ENCODE measurements around the gene SELENOO.
"Not testable (repeated sequence)": the region's sequence is repeated elsewhere in the genome, so short reads cannot be mapped to it uniquely, and the experiment has no call there.

SELENOO gene

DNA sequence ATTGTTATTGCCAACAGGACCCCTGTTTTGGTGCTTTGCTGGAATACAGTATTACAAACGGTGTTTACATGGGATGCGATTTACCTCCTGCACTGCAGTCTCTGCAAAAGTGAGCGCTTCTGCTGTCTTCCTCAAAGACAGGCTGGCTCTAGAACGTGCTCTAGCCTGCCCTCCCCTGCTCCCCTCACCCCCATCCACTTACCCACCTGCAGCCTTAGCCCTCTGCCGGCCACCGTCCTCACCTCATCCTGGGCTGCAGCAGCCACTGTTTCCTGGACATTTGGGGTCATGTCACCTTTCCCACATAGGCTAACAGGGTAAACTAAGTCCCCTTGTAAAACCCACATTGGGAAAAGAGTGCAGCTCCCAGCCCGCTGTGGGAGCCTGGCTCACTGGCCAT lies 39.9 kb upstream of the SELENOO start:
- DNase-seq (ENCODE audit: low read depth), result no peak
- TF ChIP-seq, protein P1, sequence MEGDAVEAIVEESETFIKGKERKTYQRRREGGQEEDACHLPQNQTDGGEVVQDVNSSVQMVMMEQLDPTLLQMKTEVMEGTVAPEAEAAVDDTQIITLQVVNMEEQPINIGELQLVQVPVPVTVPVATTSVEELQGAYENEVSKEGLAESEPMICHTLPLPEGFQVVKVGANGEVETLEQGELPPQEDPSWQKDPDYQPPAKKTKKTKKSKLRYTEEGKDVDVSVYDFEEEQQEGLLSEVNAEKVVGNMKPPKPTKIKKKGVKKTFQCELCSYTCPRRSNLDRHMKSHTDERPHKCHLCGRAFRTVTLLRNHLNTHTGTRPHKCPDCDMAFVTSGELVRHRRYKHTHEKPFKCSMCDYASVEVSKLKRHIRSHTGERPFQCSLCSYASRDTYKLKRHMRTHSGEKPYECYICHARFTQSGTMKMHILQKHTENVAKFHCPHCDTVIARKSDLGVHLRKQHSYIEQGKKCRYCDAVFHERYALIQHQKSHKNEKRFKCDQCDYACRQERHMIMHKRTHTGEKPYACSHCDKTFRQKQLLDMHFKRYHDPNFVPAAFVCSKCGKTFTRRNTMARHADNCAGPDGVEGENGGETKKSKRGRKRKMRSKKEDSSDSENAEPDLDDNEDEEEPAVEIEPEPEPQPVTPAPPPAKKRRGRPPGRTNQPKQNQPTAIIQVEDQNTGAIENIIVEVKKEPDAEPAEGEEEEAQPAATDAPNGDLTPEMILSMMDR (IDR thresholded peaks at IDR 0.05; ENCODE audit: control insufficient read depth, insufficient read depth, low read depth, low read length, missing control alignments), result no peak
- no peak overlapping the region for H3K4me3 ChIP-seq (ENCODE audit: control insufficient read depth, low read depth, low read length)

DNA sequence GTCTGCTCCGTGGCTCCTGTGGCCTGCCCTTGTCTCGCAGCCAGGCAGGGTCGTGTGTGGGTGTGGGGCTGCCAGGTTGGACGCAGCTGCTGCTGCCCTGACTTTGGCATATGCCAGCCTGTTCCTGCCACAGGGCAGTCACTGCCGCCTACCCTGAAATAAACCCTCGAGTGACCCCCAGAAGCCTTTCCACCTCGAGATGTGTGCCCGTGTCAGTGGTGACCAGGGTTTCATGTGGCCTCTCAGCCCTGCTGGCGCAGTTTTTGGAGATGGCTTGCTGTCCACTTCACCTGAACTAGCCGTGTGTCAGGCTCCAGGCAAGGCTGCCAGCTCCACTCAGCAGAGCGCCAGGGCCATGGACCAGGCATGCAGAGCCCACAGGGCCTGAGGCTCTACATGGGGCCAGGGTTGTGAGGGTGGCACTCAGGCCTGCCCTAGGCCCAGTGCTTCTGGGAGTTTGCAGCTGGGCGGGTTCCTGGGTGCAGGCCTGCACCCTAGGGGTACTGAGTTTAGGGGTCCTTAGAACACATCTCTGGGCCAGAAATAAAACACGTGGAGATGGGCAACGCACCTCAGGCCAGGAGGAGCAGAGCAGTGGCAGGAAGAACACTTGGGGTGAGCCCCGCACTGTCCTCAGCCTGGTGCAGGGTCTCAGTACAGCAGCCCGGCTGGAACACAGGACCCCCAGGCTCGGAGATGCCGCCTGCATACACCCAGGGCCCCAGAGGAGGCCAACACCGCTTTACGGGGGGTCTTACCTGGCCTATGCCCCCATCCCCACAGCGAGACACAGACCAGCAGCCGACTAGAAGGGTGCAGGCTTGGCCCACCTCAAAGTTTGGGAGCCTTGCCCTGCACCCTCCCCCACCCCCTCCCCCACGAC lies 39.1 kb upstream of the SELENOO start:
- DNase-seq (ENCODE audit: low read depth), result no peak
- H3K4me3 ChIP-seq (ENCODE audit: control insufficient read depth, low read depth, low read length), result no peak overlapping the region
- TF ChIP-seq, protein P1 (IDR thresholded peaks at IDR 0.05; ENCODE audit: control insufficient read depth, insufficient read depth, low read depth, low read length, missing control alignments), result no peak

DNA sequence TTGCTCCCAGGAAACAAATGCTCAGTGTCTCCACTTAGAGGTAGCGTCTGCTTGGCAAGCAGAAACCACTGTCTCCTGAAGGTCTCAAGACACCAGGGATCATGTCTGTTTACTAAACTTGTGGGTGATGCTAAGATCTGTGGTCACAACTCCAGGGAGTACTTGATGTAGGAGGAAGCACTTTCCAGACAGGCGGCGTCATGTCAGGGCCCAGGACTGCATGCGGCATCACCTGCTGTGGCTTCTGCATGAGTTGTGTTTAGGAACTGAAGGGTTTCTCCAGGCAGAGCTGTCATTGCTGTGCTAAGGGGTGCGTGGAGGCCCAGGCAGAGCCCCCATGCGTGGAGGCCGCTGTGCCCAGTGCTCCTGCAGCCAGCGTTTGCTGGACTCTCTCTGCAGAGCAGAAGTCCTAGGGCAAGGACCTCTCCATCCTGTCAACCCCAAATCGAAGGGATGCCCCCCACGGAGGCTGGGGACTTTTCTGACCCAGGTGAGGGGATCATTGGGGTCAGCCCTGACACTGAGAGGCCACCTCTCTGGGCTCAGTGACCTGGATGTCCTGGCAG lies 38.3 kb upstream of the SELENOO start:
- TF ChIP-seq, protein P1 (IDR thresholded peaks at IDR 0.05; ENCODE audit: control insufficient read depth, insufficient read depth, low read depth, low read length, missing control alignments), result no peak
- H3K4me3 ChIP-seq (ENCODE audit: control insufficient read depth, low read depth, low read length), result no peak overlapping the region
- no peak for DNase-seq (ENCODE audit: low read depth)

DNA sequence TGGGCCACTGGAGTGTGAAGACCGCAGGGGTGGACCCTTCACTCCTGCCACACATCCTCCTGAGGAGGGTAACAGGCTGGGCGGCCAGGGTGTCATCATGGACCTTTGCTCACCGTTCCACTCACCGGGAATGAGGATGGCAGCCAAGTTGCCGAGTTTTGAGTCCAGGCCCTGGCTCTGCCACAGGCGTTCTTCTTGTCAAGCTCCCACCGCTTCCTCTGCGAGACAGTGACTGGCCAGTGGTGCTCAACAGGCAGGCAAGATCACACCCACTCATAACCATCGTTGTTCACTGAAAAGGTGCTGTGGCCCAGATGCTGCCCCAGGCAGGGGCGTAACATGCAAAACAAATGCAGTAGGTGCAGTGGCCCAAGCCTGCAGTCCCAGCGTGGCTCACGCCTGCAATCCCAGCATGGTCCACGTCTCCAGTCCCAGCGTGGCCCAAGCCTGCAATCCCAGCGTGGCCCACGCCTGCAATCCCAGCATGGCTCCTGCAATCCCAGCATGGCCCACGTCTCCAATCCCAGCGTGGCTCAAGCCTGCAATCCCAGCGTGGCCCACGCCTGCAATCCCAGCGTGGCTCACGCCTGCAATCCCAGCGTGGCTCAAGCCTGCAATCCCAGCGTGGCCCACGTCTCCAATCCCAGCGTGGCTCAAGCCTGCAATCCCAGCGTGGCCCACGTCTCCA lies 35.2 kb upstream of the SELENOO start:
- TF ChIP-seq, protein P1 (IDR thresholded peaks at IDR 0.05; ENCODE audit: control insufficient read depth, insufficient read depth, low read depth, low read length, missing control alignments), result no peak
- no peak overlapping the region for H3K4me3 ChIP-seq (ENCODE audit: control insufficient read depth, low read depth, low read length)
- DNase-seq (ENCODE audit: low read depth), result no peak

DNA sequence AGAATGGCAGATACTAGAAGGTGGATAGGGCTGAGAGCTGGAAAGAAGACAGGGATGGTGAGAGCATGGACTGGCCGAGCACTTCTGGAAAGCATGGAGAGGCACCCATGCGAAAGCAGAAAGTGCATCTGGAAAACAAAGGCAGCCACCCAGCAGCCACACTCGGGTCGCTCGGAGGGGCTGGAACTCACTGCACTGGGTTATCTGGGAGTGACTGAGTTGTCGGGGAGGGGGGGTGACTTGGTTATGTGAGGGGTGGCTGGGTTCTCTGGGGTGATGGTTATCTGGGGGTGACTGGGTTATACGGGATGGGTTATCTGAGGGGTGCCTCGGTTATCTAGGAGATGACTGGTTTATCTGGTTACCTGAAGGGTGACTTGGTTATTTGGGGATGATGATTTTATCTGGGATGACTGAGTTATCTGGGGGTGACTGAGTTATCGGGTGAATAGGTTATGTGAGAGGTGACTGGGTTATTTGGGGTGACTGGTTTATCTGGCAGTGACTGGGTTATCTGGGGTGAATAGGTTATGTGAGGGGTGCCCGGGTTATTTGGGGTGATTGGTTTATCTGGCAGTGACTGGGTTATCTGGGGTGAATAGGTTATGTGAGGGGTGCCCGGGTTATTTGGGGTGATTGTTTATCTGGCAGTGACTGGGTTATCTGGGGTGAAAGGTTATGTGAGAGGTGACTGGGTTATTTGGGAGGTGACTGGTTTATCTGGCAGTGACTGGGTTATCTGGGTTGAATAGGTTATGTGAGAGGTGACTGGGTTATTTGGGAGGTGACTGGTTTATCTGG lies 32.9 kb upstream of the SELENOO start:
- TF ChIP-seq, protein P1 (IDR thresholded peaks at IDR 0.05; ENCODE audit: control insufficient read depth, insufficient read depth, low read depth, low read length, missing control alignments), result no peak
- no peak for DNase-seq (ENCODE audit: low read depth)
- H3K4me3 ChIP-seq (ENCODE audit: control insufficient read depth, low read depth, low read length), result no peak overlapping the region

DNA sequence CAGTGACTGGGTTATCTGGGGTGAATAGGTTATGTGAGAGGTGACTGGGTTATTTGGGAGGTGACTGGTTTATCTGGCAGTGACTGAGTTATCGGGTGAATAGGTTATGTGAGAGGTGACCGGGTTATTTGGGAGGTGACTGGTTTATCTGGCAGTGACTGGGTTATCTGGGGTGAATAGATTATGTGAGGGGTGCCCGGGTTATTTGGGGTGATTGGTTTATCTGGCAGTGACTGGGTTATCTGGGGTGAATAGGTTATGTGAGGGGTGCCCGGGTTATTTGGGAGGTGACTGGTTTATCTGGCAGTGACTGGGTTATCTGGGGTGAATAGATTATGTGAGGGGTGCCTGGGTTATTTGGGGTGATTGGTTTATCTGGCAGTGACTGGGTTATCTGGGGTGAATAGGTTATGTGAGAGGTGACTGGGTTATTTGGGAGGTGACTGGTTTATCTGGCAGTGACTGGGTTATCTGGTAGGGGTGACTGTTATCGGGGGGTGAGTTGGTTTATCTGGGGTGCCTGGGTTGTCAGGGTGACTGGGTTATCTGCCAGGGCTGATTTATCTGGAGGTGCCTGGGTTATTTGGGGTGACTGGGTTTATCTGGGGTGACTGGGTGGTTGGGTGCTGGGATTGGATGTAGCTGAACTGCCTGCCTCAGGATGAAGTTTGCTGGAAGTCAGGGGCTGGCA lies 32.2 kb upstream of the SELENOO start:
- not testable (repeated sequence) for H3K4me3 ChIP-seq (ENCODE audit: control insufficient read depth, low read depth, low read length); DNase-seq (ENCODE audit: low read depth)
